HepG2 (cell line): Measurements from ENCODE around the gene ALLC. TPM values are rescaled to one million over a fixed set of nuclear protein-coding genes. Genes with fewer than 3 reads are reported as not detected.

Experiments
- ATAC-seq: fragments of 200-7000 bp; cut with Tn5 transposase; 3 replicates; pipeline ENCODE4 v1.9.1; 2020; ENCODE audit warnings: mild to moderate bottlenecking, moderate library complexity
- BruUV-seq: library from RNA; stranded (reverse); fragments of 400-500 nt; replicated peaks from 2 replicates; lab custom pipeline; 2021; lab: Mats Ljungman, UMichigan
- CTCF ChIA-PET: fragments of 300-600 bp; formaldehyde crosslinking; extraction: SDS; loops from one replicate; lab custom pipeline; 2021; ENCODE audit warnings: low total read pairs, inconsistent platforms, low intra/inter-chr PET ratio; lab: Yijun Ruan, JAX
- POLR2A ChIA-PET: fragments of 350-600 bp; sonication (Branson Sonifier 250); formaldehyde crosslinking; loops from one replicate; lab custom pipeline; 2020; ENCODE audit warnings: antibody characterized with exemption, inconsistent platforms; lab: Yijun Ruan, JAX
- DNase-seq: peaks from one replicate; pipeline ENCODE4 v3.0.0-alpha.2; 2015; ENCODE audit warnings: low spot score
- FAIRE-seq: peaks from 3 replicates; lab custom pipeline; 2011; peaks lifted over from hg19 to GRCh38; lab: Jason Lieb, UNC
- H2AFZ ChIP-seq: one replicate; pipeline ENCODE4 v1.6.1; 2011; ENCODE audit warnings: low read length, inconsistent platforms
- H3K27ac ChIP-seq: fragments of 300-600 bp; 3 replicates; pipeline ENCODE4 v1.8.0; 2011; ENCODE audit warnings: mixed run types, mild to moderate bottlenecking, mixed read lengths, low read length, inconsistent platforms; ENCODE audit not compliant: insufficient read depth; ENCODE audit errors: extremely low read length
- H3K27me3 ChIP-seq, 2 experiments: fragments of 200-600 bp in 1 of 2; 2 replicates in 1 of 2; 3 replicates in 1 of 2; pipeline versions ENCODE4 v1.6.0 to v1.8.0; 2011; ENCODE audit warnings: low read length in 2 of 2, mild to moderate bottlenecking in 2 of 2, moderate library complexity in 2 of 2, inconsistent platforms in 1 of 2; ENCODE audit not compliant: insufficient read depth in 2 of 2, control insufficient read depth in 1 of 2
- H3K36me3 ChIP-seq, 2 experiments: fragments of 200-600 bp in 1 of 2; replicated peaks in 1 of 2; 2 replicates in 1 of 2; 3 replicates in 1 of 2; pipeline versions ENCODE4 v1.5.1 to v1.8.0; 2011; ENCODE audit warnings: low read length in 2 of 2, inconsistent platforms in 1 of 2; ENCODE audit not compliant: insufficient read depth in 2 of 2, control insufficient read depth in 1 of 2
- H3K4me1 ChIP-seq: 2 replicates; pipeline ENCODE4 v1.5.1; 2012; ENCODE audit warnings: low read length, inconsistent platforms; ENCODE audit not compliant: insufficient read depth
- H3K4me2 ChIP-seq: 2 replicates; pipeline ENCODE4 v1.6.0; 2011; ENCODE audit warnings: low read depth, low read length, inconsistent platforms
- H3K4me3 ChIP-seq, 3 experiments: fragments of 200-600 bp in 1 of 3; sonication (generic), shearing (Covaris generic) in 1 of 3; replicated peaks in 1 of 3; 2 replicates each; pipeline ENCODE4 v1.5.1; 2011 to 2016; ENCODE audit warnings: low read length in 3 of 3, inconsistent platforms in 2 of 3, low read depth in 2 of 3, mild to moderate bottlenecking in 2 of 3, control low read depth in 1 of 3, mixed read lengths in 1 of 3; ENCODE audit not compliant: insufficient read depth in 1 of 3
- H3K79me2 ChIP-seq: one replicate; pipeline ENCODE4 v1.6.1; 2011; ENCODE audit warnings: low read length, inconsistent platforms; ENCODE audit not compliant: insufficient read depth
- H3K9ac ChIP-seq: 2 replicates; pipeline ENCODE4 v1.6.0; 2011; ENCODE audit warnings: mild to moderate bottlenecking, low read depth, low read length, inconsistent platforms; ENCODE audit not compliant: insufficient read depth
- H3K9me3 ChIP-seq: 2 replicates; pipeline ENCODE4 v1.5.1; 2012; ENCODE audit warnings: mild to moderate bottlenecking, low read length
- H4K20me1 ChIP-seq: 2 replicates; pipeline ENCODE4 v1.6.0; 2011; ENCODE audit warnings: inconsistent platforms, mild to moderate bottlenecking, low read length, moderate library complexity; ENCODE audit not compliant: insufficient read depth
- CHD2 ChIP-seq: IDR thresholded peaks from 2 replicates; pipeline ENCODE4 v1.6.1; 2011; ENCODE audit warnings: low read depth, low read length, improper control_type of control experiment
- EHMT2 ChIP-seq: fragments of 200-600 bp; sonication (generic); IDR thresholded peaks from 2 replicates; pipeline ENCODE4 v1.7.0; 2017; ENCODE audit warnings: antibody characterized with exemption, low read depth, low read length, borderline replicate concordance
- FIP1L1 ChIP-seq: fragments of 200-400 bp; formaldehyde crosslinking; IDR thresholded peaks from 2 replicates; pipeline ENCODE4 v1.6.1; 2018; ENCODE audit warnings: low read depth, mild to moderate bottlenecking, low read length, moderate library complexity, borderline replicate concordance; ENCODE audit not compliant: insufficient read depth
- MYC ChIP-seq: sonication (generic); formaldehyde crosslinking; IDR thresholded peaks from 2 replicates; pipeline ENCODE4 v1.9.0; 2021; ENCODE audit warnings: missing genetic modification reagents, borderline replicate concordance
- SIX4 ChIP-seq: sonication (generic); formaldehyde crosslinking; IDR thresholded peaks from 2 replicates; pipeline ENCODE4 v1.4.0; 2020; ENCODE audit warnings: missing genetic modification reagents
- ZGPAT ChIP-seq: IDR thresholded peaks from 2 replicates; pipeline ENCODE4 v1.6.1; 2016; ENCODE audit warnings: mild to moderate bottlenecking
- ZNF138 ChIP-seq: sonication (generic); formaldehyde crosslinking; IDR thresholded peaks from 2 replicates; pipeline ENCODE4 v1.5.0; 2020; ENCODE audit warnings: mild to moderate bottlenecking, low read depth, missing genetic modification reagents
- WGBS: methylation state at CpG from one replicate; pipeline ENCODE4 v1.1.6; 2017; ENCODE audit warnings: low lambda C conversion rate; 5-methylcytosine and 5-hydroxymethylcytosine counted together
- in situ Hi-C: cut with HindIII; loops from 2 replicates; pipeline ENCODE4 v1.10.0; 2017; ENCODE audit warnings: low pct_unique_long_range_greater_than_20kb; ENCODE audit not compliant: extremely low pct_ligation_motif_present
- intact Hi-C: fragments of 100-400 bp; cut with micrococcal nuclease; formaldehyde crosslinking; loops from one replicate; pipeline ENCODE4 v1.10.0; 2022; ENCODE audit not compliant: unreplicated experiment
- polyA plus RNA-seq, 8 experiments: library from polyadenylated mRNA; depleted of rRNA in 3 of 8; stranded (reverse) in 7 of 8; unstranded in 1 of 8; fragments of >200 nt; fragmentation: Illumina TruSeq in 4 of 8; extraction: Trizol in 4 of 8; gene quantifications; 2 replicates each; pipeline versions ENCODE4 v1.2.1 to v1.2.3, GENCODE V29; 2011 to 2016; ENCODE audit warnings: low read depth in 4 of 8, missing spikeins in 1 of 8, mixed read lengths in 1 of 8; ENCODE audit not compliant: insufficient read depth in 1 of 8
- total RNA-seq, 5 experiments: library from RNA; depleted of rRNA; stranded (reverse); fragments of >200 nt; fragmentation: Illumina TruSeq; extraction: Trizol; gene quantifications; 2 replicates each; pipeline ENCODE4 v1.2.3, GENCODE V29; 2016; ENCODE audit warnings: low read depth in 1 of 5
- TF ChIP-seq, protein P1 (sequence below): sonication (generic); formaldehyde crosslinking; IDR thresholded peaks from 2 replicates; pipeline ENCODE4 v1.4.0; 2020; ENCODE audit warnings: mild to moderate bottlenecking, missing genetic modification reagents
- TF ChIP-seq, protein P2 (sequence below): IDR thresholded peaks from 2 replicates; pipeline ENCODE4 v1.6.1; 2012; ENCODE audit warnings: low read length, improper control_type of control experiment

ALLC gene
- total and polyA plus RNA-seq, 2 of the 13 experiments (the other 11 are each of a cell fraction or from before 2014, with no cell fraction given) = 0.08 to 0.11 TPM

DNA sequence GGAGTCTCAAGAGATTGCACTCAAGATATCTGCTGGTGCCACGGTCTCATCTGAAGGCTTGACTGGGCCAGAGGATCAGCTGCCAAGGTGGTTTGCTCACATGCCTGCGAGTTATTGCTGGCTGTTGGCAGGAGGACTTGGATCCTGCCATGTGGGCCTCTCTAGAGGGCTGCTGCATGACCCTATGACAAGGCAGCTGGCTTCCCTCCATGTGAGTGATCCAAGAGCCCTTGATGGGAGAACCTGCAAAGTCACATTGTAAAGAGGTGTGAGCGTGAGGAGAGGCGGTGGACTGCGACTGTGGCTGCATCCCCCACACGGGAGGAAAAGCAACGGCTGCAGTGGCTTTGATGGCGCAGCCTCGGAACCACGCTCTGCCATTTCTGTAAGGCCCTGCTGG, 4.0 kb upstream of the ALLC start:
- Histone ChIP-seq H3K36me3 (no peaks in the 10 kb centered on the region), H2AFZ (no peak overlapping the region), H3K27ac (no peak overlapping the region), H3K4me2 (no peak overlapping the region), H4K20me1 (no peaks in the 10 kb centered on the region), H3K9ac (no peak overlapping the region), H3K27me3 (peaks cover 3 to 13% of the 10 kb centered on the region in 2 experiments; a peak in 1 of 5 replicates), H3K4me1 (peaks cover 79% of the 10 kb centered on the region), H3K9me3 (no peaks in the 10 kb centered on the region), H3K4me3 (no peak overlapping the region), H3K79me2 (no peaks in the 10 kb centered on the region)
- in situ Hi-C loops = loop anchor here (5.0 kb wide), 1 partner anchor 77 kb away; the partner anchor contains the start of gene RPS7
- no peak for DNase-seq
- FAIRE-seq = no peak
- no TSS peak for BruUV-seq
- 73% methylated on average over 10 of the region's 10 CpGs for WGBS
- POLR2A ChIA-PET = no interaction called here
- intact Hi-C loops = loop anchor here (5.0 to 10.0 kb wide), 2 partner anchors 97 to 349 kb away; partner anchors contain the start of gene RNASEH1
- CTCF ChIA-PET = no interaction called here
- TF ChIP-seq ZNF138 (CRISPR knock-in tag) = no peak
- TF ChIP-seq, protein P1, sequence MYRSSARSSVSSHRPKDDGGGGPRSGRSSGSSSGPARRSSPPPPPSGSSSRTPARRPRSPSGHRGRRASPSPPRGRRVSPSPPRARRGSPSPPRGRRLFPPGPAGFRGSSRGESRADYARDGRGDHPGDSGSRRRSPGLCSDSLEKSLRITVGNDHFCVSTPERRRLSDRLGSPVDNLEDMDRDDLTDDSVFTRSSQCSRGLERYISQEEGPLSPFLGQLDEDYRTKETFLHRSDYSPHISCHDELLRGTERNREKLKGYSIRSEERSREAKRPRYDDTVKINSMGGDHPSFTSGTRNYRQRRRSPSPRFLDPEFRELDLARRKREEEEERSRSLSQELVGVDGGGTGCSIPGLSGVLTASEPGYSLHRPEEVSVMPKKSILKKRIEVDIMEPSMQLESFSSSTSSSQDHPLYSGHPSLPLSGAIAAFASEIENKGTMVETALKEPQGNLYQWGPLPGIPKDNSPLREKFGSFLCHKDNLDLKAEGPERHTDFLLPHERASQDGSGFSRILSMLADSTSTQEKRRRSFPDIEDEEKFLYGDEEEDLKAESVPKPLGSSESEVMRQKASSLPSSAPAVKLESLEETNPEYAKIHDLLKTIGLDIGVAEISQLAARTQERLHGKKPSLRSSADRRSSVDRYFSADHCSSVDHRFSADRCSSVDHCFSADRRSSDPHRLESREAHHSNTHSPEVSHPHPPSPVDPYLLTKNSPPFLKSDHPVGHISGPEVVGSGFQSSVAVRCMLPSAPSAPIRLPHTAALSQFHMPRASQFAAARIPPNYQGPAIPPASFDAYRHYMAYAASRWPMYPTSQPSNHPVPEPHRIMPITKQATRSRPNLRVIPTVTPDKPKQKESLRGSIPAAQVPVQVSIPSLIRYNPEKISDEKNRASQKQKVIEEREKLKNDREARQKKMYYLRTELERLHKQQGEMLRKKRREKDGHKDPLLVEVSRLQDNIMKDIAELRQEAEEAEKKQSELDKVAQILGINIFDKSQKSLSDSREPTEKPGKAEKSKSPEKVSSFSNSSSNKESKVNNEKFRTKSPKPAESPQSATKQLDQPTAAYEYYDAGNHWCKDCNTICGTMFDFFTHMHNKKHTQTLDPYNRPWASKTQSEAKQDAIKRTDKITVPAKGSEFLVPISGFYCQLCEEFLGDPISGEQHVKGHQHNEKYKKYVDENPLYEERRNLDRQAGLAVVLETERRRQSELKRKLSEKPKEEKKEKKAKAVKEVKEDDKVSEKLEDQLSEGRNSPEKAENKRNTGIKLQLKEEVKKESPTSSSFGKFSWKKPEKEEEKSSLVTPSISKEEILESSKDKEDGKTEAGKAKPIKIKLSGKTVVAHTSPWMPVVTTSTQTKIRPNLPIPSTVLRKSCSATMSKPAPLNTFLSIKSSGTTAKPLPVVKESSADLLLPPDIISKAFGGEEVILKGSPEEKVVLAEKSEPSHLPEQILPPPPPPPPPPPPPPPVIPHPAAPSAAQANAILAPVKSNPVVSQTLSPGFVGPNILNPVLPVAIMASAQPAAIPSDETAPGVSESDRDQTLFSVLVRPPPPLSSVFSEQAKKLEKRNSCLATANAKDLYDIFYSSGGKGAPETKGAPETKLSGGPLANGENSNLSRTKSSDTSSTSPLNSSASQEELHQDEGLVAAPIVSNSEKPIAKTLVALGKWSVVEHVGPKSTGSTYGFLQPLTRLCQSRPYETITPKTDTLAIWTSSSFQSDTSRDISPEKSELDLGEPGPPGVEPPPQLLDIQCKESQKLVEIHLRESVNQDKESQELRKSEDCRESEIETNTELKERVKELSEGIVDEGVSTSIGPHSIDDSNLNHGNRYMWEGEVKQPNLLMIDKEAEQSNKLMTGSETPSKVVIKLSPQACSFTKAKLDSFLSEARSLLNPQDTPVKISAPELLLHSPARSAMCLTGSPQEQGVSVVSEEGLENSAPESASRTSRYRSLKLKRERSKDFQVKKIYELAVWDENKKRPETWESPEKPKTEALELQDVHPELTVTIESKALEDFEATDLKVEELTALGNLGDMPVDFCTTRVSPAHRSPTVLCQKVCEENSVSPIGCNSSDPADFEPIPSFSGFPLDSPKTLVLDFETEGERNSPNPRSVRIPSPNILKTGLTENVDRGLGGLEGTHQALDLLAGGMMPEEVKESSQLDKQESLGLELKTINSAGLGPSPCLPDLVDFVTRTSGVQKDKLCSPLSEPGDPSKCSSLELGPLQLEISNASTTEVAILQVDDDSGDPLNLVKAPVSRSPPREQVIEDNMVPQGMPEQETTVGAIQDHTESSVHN (CRISPR knock-in tag) = no peak
- TF ChIP-seq SIX4 = no peak
- TF ChIP-seq, protein P2, sequence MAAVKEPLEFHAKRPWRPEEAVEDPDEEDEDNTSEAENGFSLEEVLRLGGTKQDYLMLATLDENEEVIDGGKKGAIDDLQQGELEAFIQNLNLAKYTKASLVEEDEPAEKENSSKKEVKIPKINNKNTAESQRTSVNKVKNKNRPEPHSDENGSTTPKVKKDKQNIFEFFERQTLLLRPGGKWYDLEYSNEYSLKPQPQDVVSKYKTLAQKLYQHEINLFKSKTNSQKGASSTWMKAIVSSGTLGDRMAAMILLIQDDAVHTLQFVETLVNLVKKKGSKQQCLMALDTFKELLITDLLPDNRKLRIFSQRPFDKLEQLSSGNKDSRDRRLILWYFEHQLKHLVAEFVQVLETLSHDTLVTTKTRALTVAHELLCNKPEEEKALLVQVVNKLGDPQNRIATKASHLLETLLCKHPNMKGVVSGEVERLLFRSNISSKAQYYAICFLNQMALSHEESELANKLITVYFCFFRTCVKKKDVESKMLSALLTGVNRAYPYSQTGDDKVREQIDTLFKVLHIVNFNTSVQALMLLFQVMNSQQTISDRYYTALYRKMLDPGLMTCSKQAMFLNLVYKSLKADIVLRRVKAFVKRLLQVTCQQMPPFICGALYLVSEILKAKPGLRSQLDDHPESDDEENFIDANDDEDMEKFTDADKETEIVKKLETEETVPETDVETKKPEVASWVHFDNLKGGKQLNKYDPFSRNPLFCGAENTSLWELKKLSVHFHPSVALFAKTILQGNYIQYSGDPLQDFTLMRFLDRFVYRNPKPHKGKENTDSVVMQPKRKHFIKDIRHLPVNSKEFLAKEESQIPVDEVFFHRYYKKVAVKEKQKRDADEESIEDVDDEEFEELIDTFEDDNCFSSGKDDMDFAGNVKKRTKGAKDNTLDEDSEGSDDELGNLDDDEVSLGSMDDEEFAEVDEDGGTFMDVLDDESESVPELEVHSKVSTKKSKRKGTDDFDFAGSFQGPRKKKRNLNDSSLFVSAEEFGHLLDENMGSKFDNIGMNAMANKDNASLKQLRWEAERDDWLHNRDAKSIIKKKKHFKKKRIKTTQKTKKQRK = no peak
- TF ChIP-seq ZGPAT (CRISPR knock-in tag) = no peak
- no peak for TF ChIP-seq EHMT2
- TF ChIP-seq FIP1L1 = no peak
- TF ChIP-seq MYC (CRISPR knock-in tag) = no peak
- no peak for TF ChIP-seq CHD2
- ATAC-seq = no peak
